Endothelial cell of umbilical vein (primary cell): ENCODE data around the gene FSTL4. TPM values are rescaled to one million over a fixed set of nuclear protein-coding genes. Genes with fewer than 3 reads are reported as not detected.

Experiments
- BruUV-seq: library from RNA; stranded (reverse); fragments of 400-500 nt; replicated peaks from 2 replicates; lab custom pipeline; 2021; lab: Mats Ljungman, UMichigan
- CTCF ChIA-PET: fragments of 300-600, 350-600 bp; sonication (Branson Sonifier 250); formaldehyde crosslinking; loops from one replicate; lab custom pipeline; 2021; ENCODE audit warnings: antibody characterized with exemption, inconsistent platforms; lab: Charles Lee
- POLR2A ChIA-PET: fragments of 300-600, 350-600 bp; sonication (Branson Sonifier 250); formaldehyde crosslinking; loops from one replicate; lab custom pipeline; 2021; ENCODE audit warnings: antibody characterized with exemption, inconsistent platforms; lab: Charles Lee
- DNase-seq: peaks from one replicate; pipeline ENCODE4 v3.0.0-alpha.2; 2011; ENCODE audit warnings: low read depth, low spot score
- FAIRE-seq: peaks from 2 replicates; lab custom pipeline; 2011; peaks lifted over from hg19 to GRCh38; lab: Jason Lieb, UNC
- H2AFZ ChIP-seq: 2 replicates; pipeline ENCODE4 v1.6.0; 2012; ENCODE audit warnings: low read depth, low read length, control low read depth, inconsistent platforms
- H3K27ac ChIP-seq: 2 replicates; pipeline ENCODE4 v1.5.1; 2011; ENCODE audit warnings: low read depth, mild to moderate bottlenecking, control low read depth, low read length, moderate library complexity; ENCODE audit not compliant: insufficient read depth
- H3K27me3 ChIP-seq, 2 experiments: 2 replicates each; pipeline versions ENCODE4 v1.6.0 to v1.6.1; 2011; ENCODE audit warnings: low read length in 2 of 2, mixed read lengths in 1 of 2; ENCODE audit not compliant: control insufficient read depth in 2 of 2, insufficient read depth in 2 of 2
- H3K36me3 ChIP-seq, 2 experiments: 2 replicates in 1 of 2; 3 replicates in 1 of 2; pipeline ENCODE4 v1.5.1; 2011; ENCODE audit warnings: low read length in 2 of 2, mild to moderate bottlenecking in 1 of 2, moderate library complexity in 1 of 2; ENCODE audit not compliant: control insufficient read depth in 2 of 2, insufficient read depth in 2 of 2; ENCODE audit errors: extremely low read depth in 1 of 2
- H3K4me1 ChIP-seq: 3 replicates; pipeline ENCODE4 v1.5.1; 2011; ENCODE audit warnings: mild to moderate bottlenecking, low read length; ENCODE audit not compliant: control insufficient read depth, insufficient read depth; ENCODE audit errors: extremely low read depth
- H3K4me2 ChIP-seq: 2 replicates; pipeline ENCODE4 v1.6.1; 2011; ENCODE audit warnings: low read length, control low read depth, mixed read lengths; ENCODE audit not compliant: insufficient read depth
- H3K4me3 ChIP-seq, 3 experiments: fragments of 200-600 bp in 1 of 3; sonication (generic), shearing (Covaris generic) in 1 of 3; replicated peaks in 1 of 3; 2 replicates each; pipeline ENCODE4 v1.5.1; 2011 to 2016; ENCODE audit warnings: control low read depth in 3 of 3, low read length in 3 of 3, mild to moderate bottlenecking in 2 of 3, inconsistent platforms in 1 of 3, low read depth in 1 of 3, moderate library complexity in 1 of 3; ENCODE audit not compliant: insufficient read depth in 1 of 3
- H3K79me2 ChIP-seq: 2 replicates; pipeline ENCODE4 v1.6.0; 2012; ENCODE audit warnings: low read length, inconsistent platforms; ENCODE audit not compliant: control insufficient read depth, insufficient read depth
- H3K9ac ChIP-seq: replicated peaks from 2 replicates; pipeline ENCODE3; 2011; ENCODE audit warnings: low read length, control low read depth; ENCODE audit not compliant: insufficient read depth; ENCODE audit errors: extremely low read depth
- H3K9me1 ChIP-seq: replicated peaks from 3 replicates; pipeline ENCODE4 v1.6.0; 2011; ENCODE audit warnings: mild to moderate bottlenecking, low read length; ENCODE audit not compliant: control insufficient read depth, insufficient read depth; ENCODE audit errors: extremely low read depth
- H3K9me3 ChIP-seq: replicated peaks from 2 replicates; pipeline ENCODE4 v1.5.1; 2012; ENCODE audit warnings: low read length, inconsistent platforms; ENCODE audit not compliant: control insufficient read depth, insufficient read depth
- H4K20me1 ChIP-seq: replicated peaks from 2 replicates; pipeline ENCODE3; 2011; ENCODE audit warnings: mild to moderate bottlenecking, low read length; ENCODE audit not compliant: control insufficient read depth, insufficient read depth; ENCODE audit errors: extremely low read depth
- EZH2 ChIP-seq: IDR thresholded peaks from 2 replicates; pipeline ENCODE4 v1.6.1; 2012; ENCODE audit warnings: borderline replicate concordance, low read depth, mild to moderate bottlenecking, moderate library complexity, low read length, inconsistent platforms; ENCODE audit not compliant: severe bottlenecking
- FOS ChIP-seq: IDR thresholded peaks from 2 replicates; pipeline ENCODE4 v1.6.1; 2011; ENCODE audit warnings: mild to moderate bottlenecking, low read length, moderate library complexity, borderline replicate concordance; ENCODE audit not compliant: insufficient read depth
- GATA2 ChIP-seq: IDR thresholded peaks from 2 replicates; pipeline ENCODE4 v1.7.0; 2011; ENCODE audit warnings: low read depth, mild to moderate bottlenecking, moderate library complexity, mixed read lengths, low read length; ENCODE audit not compliant: insufficient read length, insufficient read depth
- JUN ChIP-seq: IDR thresholded peaks from 2 replicates; pipeline ENCODE4 v1.6.1; 2011; ENCODE audit warnings: borderline replicate concordance, low read depth; ENCODE audit not compliant: insufficient read length, insufficient read depth
- MAX ChIP-seq: IDR thresholded peaks from 2 replicates; pipeline ENCODE4 v1.6.1; 2011; ENCODE audit not compliant: insufficient read depth, insufficient read length
- MYC ChIP-seq: IDR thresholded peaks from one replicate; pipeline ENCODE4 v1.6.1; 2011; ENCODE audit warnings: mild to moderate bottlenecking, low read depth, low read length
- POLR2A ChIP-seq: IDR thresholded peaks from 2 replicates; pipeline ENCODE4 v1.6.1; 2012; ENCODE audit warnings: low read depth, mild to moderate bottlenecking, control low read depth, low read length
- POLR2AphosphoS5 ChIP-seq: IDR thresholded peaks from 2 replicates; pipeline ENCODE4 v1.6.1; 2012; ENCODE audit warnings: low read depth, mild to moderate bottlenecking, control low read depth, low read length, moderate library complexity; ENCODE audit not compliant: insufficient read depth
- dilution Hi-C: fragments of 300-500 bp; cut with MboI; formaldehyde crosslinking; loops from one replicate; pipeline ENCODE4 v1.15.0; 2019; ENCODE audit warnings: low sequenced_read_pairs; ENCODE audit not compliant: extremely low pct_ligation_motif_present
- intact Hi-C: fragments of 100-400 bp; cut with micrococcal nuclease; formaldehyde crosslinking; loops from one replicate; pipeline ENCODE4 v1.10.0; 2022
- polyA plus RNA-seq, 4 experiments: library from polyadenylated mRNA; depleted of rRNA in 3 of 4; stranded (reverse) in 3 of 4; unstranded in 1 of 4; fragments of >200 nt; gene quantifications; 2 replicates each; pipeline versions ENCODE4 v1.2.1 to v1.2.3, GENCODE V29; 2011 to 2012; ENCODE audit warnings: missing spikeins in 1 of 4
- total RNA-seq: library from RNA; stranded (reverse); gene quantifications from 2 replicates; pipeline ENCODE4 v1.2.3, GENCODE V29; 2021
- TF ChIP-seq, protein P1 (sequence below), 2 donors: IDR thresholded peaks; 1 replicate in 1 of 2; 2 replicates in 1 of 2; pipeline ENCODE4 v1.5.1; 2011; ENCODE audit warnings: low read length in 2 of 2, mild to moderate bottlenecking in 2 of 2, moderate library complexity in 2 of 2, control low read depth in 1 of 2, inconsistent platforms in 1 of 2, low read depth in 1 of 2; ENCODE audit not compliant: insufficient read depth in 1 of 2; ENCODE audit errors: extremely low read depth in 1 of 2

FSTL4 gene
- total and polyA plus RNA-seq, 2 donors (not counting 3 experiments of a cell fraction or from before 2014, with no cell fraction given), result 0.18 TPM; not detected in 1

DNA sequence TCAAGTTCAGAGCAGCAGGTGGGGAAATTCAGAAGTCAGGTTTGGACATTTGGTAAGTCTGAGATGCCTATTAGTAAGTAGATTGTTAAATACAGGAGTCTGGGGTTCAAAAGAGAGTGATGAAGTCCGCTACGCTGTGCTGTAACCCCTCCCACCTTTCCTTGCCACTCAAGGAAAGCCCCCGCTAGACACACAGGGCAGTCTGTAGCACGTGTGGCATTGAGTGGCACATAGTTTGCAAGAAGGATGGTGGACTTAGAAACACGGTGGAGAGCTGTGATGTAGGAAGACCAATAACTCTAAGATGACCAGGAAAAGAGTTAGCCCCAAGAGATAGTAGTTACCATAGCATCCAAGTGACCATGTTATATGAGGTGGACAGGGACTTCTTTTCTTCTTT, 44.7 kb upstream of the FSTL4 start:
- Histone ChIP-seq H3K36me3 (no peaks in the 10 kb centered on the region), H3K9ac (no peak overlapping the region), H4K20me1 (no peaks in the 10 kb centered on the region), H3K79me2 (no peaks in the 10 kb centered on the region), H3K9me3 (no peaks in the 10 kb centered on the region), H3K4me1 (no peaks in the 10 kb centered on the region), H3K27ac (no peak overlapping the region), H3K4me3 (no peak overlapping the region), H3K27me3 (peaks cover 2 to 15% of the 10 kb centered on the region in 2 experiments), H3K9me1 (no peaks in the 10 kb centered on the region), H2AFZ (no peak overlapping the region), H3K4me2 (no peak overlapping the region)
- POLR2A ChIA-PET, result no interaction called here
- dilution Hi-C loops, result no loop called here
- BruUV-seq, result no TSS peak
- CTCF ChIA-PET, result no interaction called here
- intact Hi-C loops, result no loop called here
- TF ChIP-seq, protein P1, sequence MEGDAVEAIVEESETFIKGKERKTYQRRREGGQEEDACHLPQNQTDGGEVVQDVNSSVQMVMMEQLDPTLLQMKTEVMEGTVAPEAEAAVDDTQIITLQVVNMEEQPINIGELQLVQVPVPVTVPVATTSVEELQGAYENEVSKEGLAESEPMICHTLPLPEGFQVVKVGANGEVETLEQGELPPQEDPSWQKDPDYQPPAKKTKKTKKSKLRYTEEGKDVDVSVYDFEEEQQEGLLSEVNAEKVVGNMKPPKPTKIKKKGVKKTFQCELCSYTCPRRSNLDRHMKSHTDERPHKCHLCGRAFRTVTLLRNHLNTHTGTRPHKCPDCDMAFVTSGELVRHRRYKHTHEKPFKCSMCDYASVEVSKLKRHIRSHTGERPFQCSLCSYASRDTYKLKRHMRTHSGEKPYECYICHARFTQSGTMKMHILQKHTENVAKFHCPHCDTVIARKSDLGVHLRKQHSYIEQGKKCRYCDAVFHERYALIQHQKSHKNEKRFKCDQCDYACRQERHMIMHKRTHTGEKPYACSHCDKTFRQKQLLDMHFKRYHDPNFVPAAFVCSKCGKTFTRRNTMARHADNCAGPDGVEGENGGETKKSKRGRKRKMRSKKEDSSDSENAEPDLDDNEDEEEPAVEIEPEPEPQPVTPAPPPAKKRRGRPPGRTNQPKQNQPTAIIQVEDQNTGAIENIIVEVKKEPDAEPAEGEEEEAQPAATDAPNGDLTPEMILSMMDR (IDR thresholded peaks at IDR 0.05; ENCODE audit: extremely low read depth in 1 of 2, insufficient read depth in 1 of 2, low read depth in 1 of 2, low read length in 2 of 2), result no peak
- TF ChIP-seq EZH2 (no peak), JUN (no peak), MAX (no peak), MYC (no peak), POLR2A (no peak), POLR2AphosphoS5 (no peak), GATA2 (no peak), FOS (no peak)
- FAIRE-seq, result no peak
- no peak for DNase-seq
